HG03571 (cell line): ENCODE data around the gene AOPEP.
A peak's percentile ranks its signal among the peaks of the same experiment; 100 is the strongest.
"Not testable (repeated sequence)": the region's sequence is repeated elsewhere in the genome, so short reads cannot be mapped to it uniquely, and the experiment has no call there.

Source experiments
- ATAC-seq: cut with Tn5 transposase; IDR thresholded peaks from one replicate; pipeline ENCODE4 v1.9.1; 2021; ENCODE audit not compliant: unreplicated experiment

AOPEP gene

GRCh38 chr9:94840738-94841137 is 114.2 kb downstream of the AOPEP start:
- no peak for ATAC-seq

GRCh38 chr9:94843134-94843533 is 116.6 kb downstream of the AOPEP start:
- ATAC-seq: no peak

DNA sequence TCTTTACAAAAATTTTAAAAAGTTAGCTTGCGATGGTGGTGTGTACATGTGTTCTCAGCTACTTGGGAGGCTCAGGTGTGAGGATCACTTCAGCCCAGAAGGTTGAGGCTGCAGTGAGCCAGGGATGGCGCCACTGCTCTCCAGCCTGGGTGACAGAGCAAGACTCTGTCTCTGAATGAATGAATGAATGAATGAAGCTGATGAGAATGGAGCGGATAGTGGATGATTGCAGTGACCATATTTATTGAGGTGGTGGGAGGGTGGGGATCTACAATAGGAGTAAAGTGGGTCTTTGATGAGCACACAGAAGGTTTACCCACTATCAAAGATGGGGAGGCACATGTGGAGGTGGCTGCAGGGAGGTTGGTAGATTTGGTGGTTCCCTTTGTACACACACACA is 120.2 kb downstream of the AOPEP start:
- ATAC-seq: no peak

GRCh38 chr9:94847486-94847885 is 121.0 kb downstream of the AOPEP start:
- no peak for ATAC-seq

- not testable (repeated sequence) for ATAC-seq
Observed at GRCh38 chr9:94848791-94849190, 122.3 kb downstream of the AOPEP start.

DNA sequence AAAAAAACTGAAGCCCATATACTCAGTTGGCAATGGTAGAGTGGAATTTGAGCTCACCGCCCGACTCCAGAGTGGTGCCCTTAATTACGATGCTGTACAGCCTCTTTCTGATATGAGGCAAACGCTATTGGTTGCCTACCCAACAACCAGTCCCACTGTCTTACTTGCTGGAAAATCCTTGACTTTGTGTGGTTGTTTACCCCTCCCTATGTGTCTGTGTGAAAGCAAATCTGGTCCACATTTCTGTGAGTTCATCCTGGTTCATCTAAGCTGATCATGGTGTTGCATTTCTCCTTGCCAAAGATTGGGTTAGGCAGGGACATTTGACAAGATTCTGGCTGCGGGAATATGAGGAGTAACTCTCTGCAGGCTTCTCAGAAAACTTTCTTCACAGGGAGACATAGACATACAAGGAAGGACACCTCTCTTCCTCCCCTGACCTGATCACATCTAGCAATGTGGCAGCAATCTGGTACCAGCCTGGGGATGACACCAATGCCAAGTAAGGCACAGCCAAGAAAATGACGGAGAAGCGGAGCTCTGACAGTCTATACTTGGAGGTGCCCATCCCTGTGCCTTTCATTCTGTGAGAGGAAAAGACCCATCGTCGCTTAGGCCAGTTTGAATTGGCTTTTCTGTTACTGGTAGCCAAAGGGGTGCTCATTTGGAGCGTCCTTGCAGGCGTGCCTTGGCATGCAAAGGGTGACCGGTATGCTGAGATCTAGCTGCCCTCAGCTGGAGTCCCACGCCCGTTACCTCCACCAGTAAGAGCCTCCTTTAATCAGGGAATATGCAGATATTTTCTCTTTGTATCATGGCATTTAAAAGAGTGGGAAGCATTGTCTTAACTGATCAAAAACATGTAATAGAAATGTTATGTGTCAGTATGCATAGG is 124.3 kb downstream of the AOPEP start:
- ATAC-seq: no peak

GRCh38 chr9:94851467-94851866 is 125.0 kb downstream of the AOPEP start:
- ATAC-seq: no peak

GRCh38 chr9:94851892-94852291 is 125.4 kb downstream of the AOPEP start:
- ATAC-seq: no peak

DNA sequence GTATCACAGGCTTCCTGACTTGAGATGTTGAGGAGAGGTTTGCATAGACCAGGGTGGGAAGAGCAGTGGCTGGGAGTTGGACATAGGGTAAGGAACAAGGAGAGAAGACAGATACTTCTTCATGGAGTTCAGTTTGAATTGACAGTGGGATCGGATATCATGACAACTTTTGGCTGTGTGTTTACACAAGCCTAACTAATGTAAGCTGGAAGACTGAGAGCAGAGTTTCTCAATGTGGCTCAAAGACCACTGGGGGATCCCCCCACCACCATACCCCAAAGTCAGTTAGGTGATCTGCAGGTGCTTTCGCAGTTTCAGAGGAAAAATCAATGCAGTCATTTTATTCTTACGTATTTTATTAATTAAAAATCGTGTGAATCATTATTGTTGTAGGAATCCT is 125.9 kb downstream of the AOPEP start:
- ATAC-seq: no peak

DNA sequence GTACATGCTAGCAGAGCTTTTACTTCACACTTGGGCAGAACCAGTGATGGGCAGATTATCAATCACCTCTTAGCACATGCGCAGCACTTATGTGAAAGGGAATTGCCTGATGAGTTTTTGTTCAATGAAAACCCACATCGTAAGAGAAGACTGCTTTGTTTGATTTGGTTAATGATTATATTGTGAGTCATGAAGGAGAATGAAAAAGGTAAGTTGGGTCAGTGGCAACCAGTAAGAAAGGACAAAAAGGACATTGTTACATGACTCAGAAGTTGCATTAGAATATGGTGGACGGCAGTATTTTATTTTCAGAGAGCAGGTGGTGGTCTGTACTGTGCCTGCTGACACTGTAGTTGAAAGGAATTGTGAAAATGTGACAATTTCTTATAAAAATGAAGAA is 127.4 kb downstream of the AOPEP start:
- ATAC-seq: no peak

DNA sequence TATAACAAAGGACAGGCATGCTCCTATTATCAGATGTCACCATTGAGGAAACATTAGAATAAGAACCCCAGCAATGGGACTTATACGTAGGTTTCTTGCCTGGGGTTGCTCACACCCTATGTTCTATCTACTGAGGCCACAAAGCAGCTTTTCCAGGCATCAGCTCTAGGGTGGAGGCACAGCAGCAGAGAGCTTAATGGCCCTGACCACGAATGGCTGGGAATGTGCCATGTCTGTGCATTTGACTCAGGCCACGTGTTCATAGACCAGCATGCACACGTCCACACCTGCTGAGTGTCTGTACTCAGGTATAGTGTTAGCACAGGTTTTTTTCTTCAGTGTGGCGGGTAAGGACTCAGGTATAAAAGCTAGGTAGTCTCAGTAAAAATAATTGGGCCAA is 129.4 kb downstream of the AOPEP start:
- ATAC-seq: no peak

DNA sequence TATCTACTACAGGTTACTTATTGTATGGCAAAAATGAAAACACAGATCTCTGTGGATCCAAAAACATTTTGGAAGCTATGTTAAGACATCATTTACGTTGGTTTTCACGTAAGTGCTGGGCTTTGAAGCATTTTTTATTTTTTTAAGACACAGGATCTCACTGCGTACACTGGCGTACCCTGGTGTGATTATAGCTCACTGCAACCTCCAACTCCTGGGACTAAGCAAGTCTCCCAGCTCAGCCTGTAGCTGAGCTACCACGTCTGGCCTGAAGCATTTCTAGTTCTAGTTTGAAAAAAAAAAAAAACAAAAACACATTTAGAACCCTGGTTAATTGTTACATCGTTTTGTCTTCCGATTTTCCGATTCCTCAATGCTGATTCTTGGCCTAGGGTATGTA is 131.3 kb downstream of the AOPEP start:
- ATAC-seq: no peak

DNA sequence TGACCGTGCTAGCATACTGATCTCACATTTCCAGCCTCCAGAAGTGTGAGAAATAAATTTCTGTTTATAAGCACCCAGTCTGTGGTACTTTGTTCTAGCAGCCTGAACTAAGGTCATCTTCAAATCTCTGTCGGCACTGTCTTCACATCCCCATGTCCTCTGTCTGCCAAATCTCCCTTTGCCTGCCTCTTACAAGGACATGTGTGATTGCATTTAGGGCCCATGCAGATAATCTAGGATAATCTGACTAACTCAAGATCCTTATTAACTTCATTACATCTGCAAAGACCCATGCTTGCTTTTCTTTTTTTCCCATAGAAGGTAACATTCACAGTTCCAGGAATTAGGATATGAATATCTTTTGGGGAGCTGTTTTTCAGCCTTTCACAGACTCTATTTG is 132.7 kb downstream of the AOPEP start:
- ATAC-seq: no peak

GRCh38 chr9:94859891-94860290 is 133.4 kb downstream of the AOPEP start:
- ATAC-seq: no peak

GRCh38 chr9:94860678-94861588 is 134.4 kb downstream of the AOPEP start:
- ATAC-seq: peak; percentile 97

GRCh38 chr9:94861589-94862272 is 135.2 kb downstream of the AOPEP start:
- ATAC-seq: no peak

DNA sequence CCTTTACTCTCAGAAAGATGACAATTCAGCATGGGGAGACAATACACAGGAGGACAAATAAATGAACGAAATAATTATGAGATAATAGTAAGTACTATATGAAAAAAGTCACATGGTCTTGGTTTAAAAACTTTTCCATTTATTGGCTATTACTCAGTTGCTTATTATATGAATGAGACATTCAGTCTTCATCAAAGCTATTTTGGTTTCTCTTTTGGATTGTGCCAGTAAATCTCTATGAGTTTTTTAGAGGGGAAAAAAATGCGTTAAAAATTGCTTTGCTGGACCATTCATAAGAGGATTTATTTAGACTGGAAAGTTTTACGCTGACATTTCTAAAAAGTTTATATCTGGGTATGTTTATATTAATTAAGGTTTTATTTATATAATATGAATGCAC is 137.7 kb downstream of the AOPEP start:
- ATAC-seq: no peak

- no peak for ATAC-seq
Observed at GRCh38 chr9:94864862-94865509, 138.5 kb downstream of the AOPEP start.

- ATAC-seq: no peak
Observed at GRCh38 chr9:94865582-94866452, 139.3 kb downstream of the AOPEP start.

DNA sequence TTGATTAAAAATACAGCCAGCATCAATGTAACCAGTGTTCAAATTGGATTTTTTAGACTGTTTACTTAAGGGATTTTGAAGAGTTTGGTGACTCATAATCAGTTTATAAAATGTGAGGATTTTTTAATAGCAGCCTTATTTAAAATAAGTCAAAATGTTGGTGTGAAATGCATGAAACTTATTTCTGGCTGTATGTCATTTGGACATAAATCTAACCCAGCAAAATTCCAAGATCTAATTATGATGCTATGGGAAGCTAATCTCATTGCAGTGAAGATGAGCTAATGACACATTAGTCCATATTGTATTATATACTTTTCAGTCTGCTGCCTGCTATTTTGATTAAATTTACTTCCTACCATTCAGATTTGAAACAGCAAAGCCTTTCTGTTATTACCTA is 140.3 kb downstream of the AOPEP start:
- no peak for ATAC-seq
